ENCODE data around the gene MFSD11. TPM values are rescaled to one million over a fixed set of nuclear protein-coding genes. Genes with fewer than 3 reads are reported as not detected.
A peak's percentile ranks its signal among the peaks of the same experiment; 100 is the strongest.

MFSD11 gene
- total RNA-seq, 1 experiment from 2014 or later, result 23.9 TPM

GRCh38 chr17:76792348-76792747 lies 54.4 kb downstream of the MFSD11 start:
- CTCF ChIA-PET, result no interaction called here
- no peak overlapping the region for H3K4me3 Mint-ChIP-seq (ENCODE audit: low read depth, unreplicated experiment)

GRCh38 chr17:76793775-76794174 lies 55.9 kb downstream of the MFSD11 start:
- H3K36me3 Mint-ChIP-seq (ENCODE audit: insufficient read depth, unreplicated experiment), result peaks cover 12% of the 10 kb centered on the region
- no peaks in the 10 kb centered on the region for H3K9me3 Mint-ChIP-seq (ENCODE audit: low read depth, unreplicated experiment)
- no peak overlapping the region for H3K27ac Mint-ChIP-seq (ENCODE audit: unreplicated experiment)
- TF ChIP-seq CTCF (IDR thresholded peaks at IDR 0.05; ENCODE audit: unreplicated experiment), result peak; percentile 25
- intact Hi-C loops (cut with micrococcal nuclease; ENCODE audit: unreplicated experiment), result no loop called here
- peak; percentile 37 for DNase-seq
- BruUV-seq (replicated peaks), result no TSS peak
- CTCF ChIA-PET, result no interaction called here
- no peak overlapping the region for H3K4me3 Mint-ChIP-seq (ENCODE audit: low read depth, unreplicated experiment)
- peaks cover 17% of the 10 kb centered on the region for H3K4me1 Mint-ChIP-seq (ENCODE audit: low read depth, unreplicated experiment)
- no peaks in the 10 kb centered on the region for H3K27me3 Mint-ChIP-seq (ENCODE audit: unreplicated experiment)

More at GRCh38 chr17:76792348-76792747, 54.4 kb downstream of the MFSD11 start:
- Mint-ChIP-seq H3K27ac (ENCODE audit: unreplicated experiment) (no peak overlapping the region), H3K36me3 (ENCODE audit: insufficient read depth, unreplicated experiment) (peaks cover 12% of the 10 kb centered on the region), H3K9me3 (ENCODE audit: low read depth, unreplicated experiment) (no peaks in the 10 kb centered on the region), H3K4me1 (ENCODE audit: low read depth, unreplicated experiment) (peaks cover 15% of the 10 kb centered on the region), H3K27me3 (ENCODE audit: unreplicated experiment) (no peaks in the 10 kb centered on the region)
- no peak for TF ChIP-seq CTCF (IDR thresholded peaks at IDR 0.05; ENCODE audit: unreplicated experiment)
- intact Hi-C loops (cut with micrococcal nuclease; ENCODE audit: unreplicated experiment), result no loop called here
- no TSS peak for BruUV-seq (replicated peaks)
- no peak for DNase-seq

DNA sequence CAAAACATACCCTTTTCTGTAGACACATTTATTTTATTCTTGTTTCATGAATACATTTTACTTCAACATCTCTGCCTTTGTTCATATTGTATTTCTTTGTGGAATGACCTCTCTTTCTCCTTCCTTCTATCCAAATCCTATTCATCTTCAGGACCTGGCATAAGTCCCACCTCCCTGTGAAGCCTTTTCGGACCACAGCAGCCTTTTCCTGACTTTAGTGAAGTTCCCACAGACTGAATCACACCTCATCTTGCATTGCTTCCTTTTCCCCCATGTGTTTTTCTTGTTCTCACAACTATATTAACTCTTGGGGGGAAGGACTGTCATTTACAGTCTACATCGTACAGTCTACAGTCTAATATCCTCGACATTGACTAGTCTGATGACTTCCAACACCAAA lies 58.2 kb downstream of the MFSD11 start:
- no peak for DNase-seq
- Mint-ChIP-seq H3K9me3 (ENCODE audit: low read depth, unreplicated experiment) (no peaks in the 10 kb centered on the region), H3K4me3 (ENCODE audit: low read depth, unreplicated experiment) (no peak overlapping the region), H3K36me3 (ENCODE audit: insufficient read depth, unreplicated experiment) (peaks cover 12% of the 10 kb centered on the region), H3K4me1 (ENCODE audit: low read depth, unreplicated experiment) (peaks cover 15% of the 10 kb centered on the region), H3K27me3 (ENCODE audit: unreplicated experiment) (no peaks in the 10 kb centered on the region), H3K27ac (ENCODE audit: unreplicated experiment) (no peak overlapping the region)
- CTCF ChIA-PET, result no interaction called here
- BruUV-seq (replicated peaks), result no TSS peak
- TF ChIP-seq CTCF (IDR thresholded peaks at IDR 0.05; ENCODE audit: unreplicated experiment), result no peak
- intact Hi-C loops (cut with micrococcal nuclease; ENCODE audit: unreplicated experiment), result no loop called here

GRCh38 chr17:76797241-76797840 lies 59.4 kb downstream of the MFSD11 start:
- DNase-seq, result no peak
- Mint-ChIP-seq H3K4me1 (ENCODE audit: low read depth, unreplicated experiment) (peaks cover 7% of the 10 kb centered on the region), H3K27me3 (ENCODE audit: unreplicated experiment) (no peaks in the 10 kb centered on the region), H3K9me3 (ENCODE audit: low read depth, unreplicated experiment) (no peaks in the 10 kb centered on the region), H3K4me3 (ENCODE audit: low read depth, unreplicated experiment) (no peak overlapping the region), H3K27ac (ENCODE audit: unreplicated experiment) (no peak overlapping the region), H3K36me3 (ENCODE audit: insufficient read depth, unreplicated experiment) (peaks cover 2% of the 10 kb centered on the region)
- CTCF ChIA-PET, result no interaction called here
- intact Hi-C loops (cut with micrococcal nuclease; ENCODE audit: unreplicated experiment), result no loop called here
- no TSS peak for BruUV-seq (replicated peaks)
- TF ChIP-seq CTCF (IDR thresholded peaks at IDR 0.05; ENCODE audit: unreplicated experiment), result no peak

Measured in Calu3 (cell line).